Muscle layer of colon (tissue), 2 donors: ENCODE measurements around the gene CTSA.

Experiments
- H3K27ac ChIP-seq: one replicate; pipeline ENCODE4 v1.7.0; 2013; ENCODE audit warnings: low read depth, mild to moderate bottlenecking, low read length, moderate library complexity
- H3K27me3 ChIP-seq, 2 donors: one replicate each; pipeline ENCODE4 v1.7.0; 2013; ENCODE audit warnings: low read length in 2 of 2, mild to moderate bottlenecking in 2 of 2; ENCODE audit not compliant: insufficient read depth in 2 of 2, control insufficient read depth in 1 of 2
- H3K36me3 ChIP-seq: one replicate; pipeline ENCODE4 v1.7.0; 2013; ENCODE audit warnings: mild to moderate bottlenecking, low read length; ENCODE audit not compliant: insufficient read depth
- H3K4me1 ChIP-seq: one replicate; pipeline ENCODE4 v1.7.0; 2013; ENCODE audit warnings: mild to moderate bottlenecking, low read length; ENCODE audit not compliant: insufficient read depth
- H3K4me3 ChIP-seq, 2 donors: one replicate each; pipeline ENCODE4 v1.7.0; 2013; ENCODE audit warnings: low read length in 2 of 2, low read depth in 1 of 2, mild to moderate bottlenecking in 1 of 2, moderate library complexity in 1 of 2
- H3K9ac ChIP-seq: one replicate; pipeline ENCODE4 v1.7.0; 2013; ENCODE audit warnings: low read length
- H3K9me3 ChIP-seq: one replicate; pipeline ENCODE4 v1.7.0; 2013; ENCODE audit warnings: mild to moderate bottlenecking, low read length
- donor health status: abdominal sarcoma.
- donor health status: Adenocarcinoma of cecum.

CTSA gene

GRCh38 chr20:45947110-45947866 lies 56.2 kb downstream of the CTSA start:
- Histone ChIP-seq H3K4me3 (no peak overlapping the region), H3K9me3 (no peaks in the 10 kb centered on the region), H3K9ac (no peak overlapping the region), H3K36me3 (peaks cover 98% of the 10 kb centered on the region), H3K4me1 (no peaks in the 10 kb centered on the region), H3K27me3 (no peaks in the 10 kb centered on the region), H3K27ac (no peak overlapping the region)

GRCh38 chr20:45948261-45948733 lies 57.2 kb downstream of the CTSA start:
- no peaks in the 10 kb centered on the region for H3K4me1 ChIP-seq
- no peak overlapping the region for H3K4me3 ChIP-seq
- H3K27ac ChIP-seq = no peak overlapping the region
- H3K36me3 ChIP-seq = peaks cover 98% of the 10 kb centered on the region
- no peak overlapping the region for H3K9ac ChIP-seq
- no peaks in the 10 kb centered on the region for H3K27me3 ChIP-seq
- no peaks in the 10 kb centered on the region for H3K9me3 ChIP-seq
